ENCODE data around the gene MT2A.
"Not testable (repeated sequence)": the region's sequence is repeated elsewhere in the genome, so short reads cannot be mapped to it uniquely, and the experiment has no call there.

Gene MT2A

DNA sequence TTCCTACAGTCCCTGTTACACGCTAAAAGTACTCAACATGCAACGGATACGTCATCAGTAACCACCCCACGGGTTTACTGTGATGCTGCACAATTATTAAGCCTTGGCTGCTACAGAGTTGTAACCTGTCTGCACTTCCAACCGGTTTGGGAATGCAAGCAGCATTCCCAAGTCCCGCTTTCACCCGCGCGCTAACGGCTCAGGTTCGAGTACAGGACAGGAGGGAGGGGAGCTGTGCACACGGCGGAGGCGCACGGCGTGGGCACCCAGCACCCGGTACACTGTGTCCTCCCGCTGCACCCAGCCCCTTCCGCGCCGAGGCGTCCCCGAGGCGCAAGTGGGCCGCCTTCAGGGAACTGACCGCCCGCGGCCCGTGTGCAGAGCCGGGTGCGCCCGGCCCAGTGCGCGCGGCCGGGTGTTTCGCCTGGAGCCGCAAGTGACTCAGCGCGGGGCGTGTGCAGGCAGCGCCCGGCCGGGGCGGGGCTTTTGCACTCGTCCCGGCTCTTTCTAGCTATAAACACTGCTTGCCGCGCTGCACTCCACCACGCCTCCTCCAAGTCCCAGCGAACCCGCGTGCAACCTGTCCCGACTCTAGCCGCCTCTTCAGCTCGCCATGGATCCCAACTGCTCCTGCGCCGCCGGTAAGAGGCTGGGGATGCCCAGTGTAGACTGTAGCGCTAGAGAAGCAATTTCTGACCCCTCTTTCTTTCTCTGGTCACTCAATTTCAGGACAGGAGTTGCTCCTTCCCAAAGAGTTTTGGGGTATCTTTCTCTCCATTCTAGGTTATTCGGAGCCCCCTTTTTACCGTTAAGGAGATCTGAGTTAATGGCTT, at the start of gene MT2A:
MT2A (plus strand) TSS at position 542 of the 833 bp plus-strand sequence; CDS start at position 614, 72 bp downstream.
- peak; percentile 94 for DNase-seq

DNA sequence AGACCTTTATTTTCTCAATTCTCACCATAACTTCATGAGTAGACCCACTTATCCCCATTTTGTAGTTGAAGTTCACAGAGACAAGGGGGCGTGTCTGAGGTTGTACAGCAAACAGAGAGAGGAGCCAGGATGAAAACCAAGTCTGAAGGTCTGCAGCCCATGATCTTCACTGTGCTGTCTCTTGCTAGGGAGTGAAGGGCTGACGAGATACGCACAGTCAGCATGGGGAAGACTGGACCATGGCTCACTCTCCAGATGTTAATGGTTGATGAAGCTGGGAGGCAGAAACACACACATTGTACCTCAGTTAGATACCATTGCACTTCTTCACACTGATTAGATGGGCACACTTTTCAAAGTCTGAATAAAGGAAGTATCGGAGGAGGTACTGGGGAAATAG, 49.3 kb upstream of the MT2A start:
- no peak for DNase-seq

DNA sequence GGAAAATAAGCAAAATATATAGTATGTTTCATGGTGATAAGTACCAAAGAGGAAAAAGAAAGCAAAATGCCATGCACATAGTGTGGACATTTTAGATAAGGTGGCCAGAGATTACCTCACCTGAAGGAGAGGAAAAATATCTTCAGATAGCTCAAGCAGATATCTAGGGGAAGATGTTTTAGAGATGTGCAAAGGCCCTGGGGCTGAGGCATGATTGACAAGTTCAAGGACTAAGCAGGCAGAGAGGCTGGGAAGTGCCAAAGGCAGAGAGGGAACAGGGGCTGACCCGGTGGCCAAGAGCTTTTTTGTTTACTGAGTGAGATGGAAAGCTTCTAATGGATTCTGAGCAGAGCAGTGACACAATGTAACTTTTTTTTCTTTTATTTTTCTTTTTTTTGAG, 47.9 kb upstream of the MT2A start:
- no peak for DNase-seq

DNA sequence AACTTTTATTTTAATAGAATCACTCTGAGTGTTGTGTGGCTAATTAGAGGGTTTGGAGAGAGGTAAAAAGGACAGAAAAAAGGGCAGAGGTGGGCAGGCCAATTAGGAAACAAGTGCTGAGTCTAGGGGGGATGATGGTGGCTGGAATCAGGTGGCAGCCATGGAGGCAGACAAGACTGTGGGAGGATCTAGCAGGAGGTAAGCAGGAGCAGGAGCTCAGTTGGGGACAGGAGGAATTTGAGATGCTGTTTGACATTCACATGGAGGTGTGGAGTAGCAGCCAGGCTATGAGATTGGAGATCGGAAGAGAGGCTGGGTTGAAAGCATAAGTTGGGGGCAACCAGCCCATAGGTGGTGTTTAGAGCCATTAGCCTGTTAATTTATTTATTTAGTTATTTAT, 47.3 kb upstream of the MT2A start:
- no peak for DNase-seq

DNA sequence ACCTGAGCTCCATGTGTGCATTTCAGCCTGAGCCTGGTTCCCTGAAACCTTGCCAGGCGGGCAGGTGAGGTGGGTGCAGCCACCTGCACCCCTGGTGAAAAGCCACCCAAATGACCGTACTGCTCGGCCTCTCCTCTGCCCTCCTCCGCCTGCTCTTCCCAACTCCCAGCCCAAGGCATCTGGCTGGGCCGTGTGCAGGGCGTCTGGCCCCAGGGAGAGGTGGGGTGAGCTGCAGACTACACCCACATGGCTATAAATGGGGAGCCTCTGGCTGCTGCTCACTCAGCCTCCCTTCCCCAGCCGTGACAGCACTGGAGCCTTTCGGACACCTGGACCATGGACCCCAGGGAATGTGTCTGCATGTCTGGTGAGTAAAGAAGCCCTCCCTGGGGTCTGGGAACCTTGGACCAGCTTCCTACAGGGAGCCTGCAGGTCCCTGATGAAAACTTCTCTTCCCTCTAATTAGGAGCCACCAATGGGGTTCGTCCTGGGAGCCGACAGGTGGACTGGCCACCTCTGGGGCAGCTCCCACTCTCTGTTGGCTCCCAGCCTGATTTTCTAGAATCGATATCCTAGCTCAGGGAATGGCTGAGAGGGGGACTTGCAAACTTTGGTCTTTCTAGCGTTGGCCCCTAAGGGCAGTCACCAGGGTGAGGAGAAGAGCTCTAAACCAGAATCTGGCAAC, 43.4 kb upstream of the MT2A start, which contains the start of gene MT4:
MT4 (plus strand) TSS at position 281 of the 685 bp plus-strand sequence; CDS start at position 337, 56 bp downstream.
- no peak for DNase-seq

GRCh38 chr16:56569971-56570370, 38.4 kb upstream of the MT2A start:
- no peak for DNase-seq

- DNase-seq: no peak
Measured at GRCh38 chr16:56571525-56571924, 36.9 kb upstream of the MT2A start.

DNA sequence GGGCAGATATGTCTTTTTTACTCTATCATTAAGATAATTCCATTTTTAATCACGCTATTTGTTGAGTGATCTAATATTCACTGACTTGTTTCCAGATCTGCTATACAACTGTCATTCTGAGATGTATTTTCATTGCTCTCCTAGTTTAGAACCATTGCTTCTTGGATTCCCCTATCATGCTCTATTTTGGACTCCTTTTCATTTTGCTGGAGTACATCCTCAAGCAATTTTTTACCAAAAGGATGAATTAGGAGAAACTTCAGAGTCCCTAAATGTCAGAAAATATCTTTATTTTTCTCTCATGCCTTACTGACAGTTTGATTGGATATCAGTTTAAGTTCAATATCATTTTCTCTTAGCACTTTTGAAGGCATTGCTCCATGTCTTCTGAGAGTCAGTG, 33.8 kb upstream of the MT2A start:
- DNase-seq: no peak

DNA sequence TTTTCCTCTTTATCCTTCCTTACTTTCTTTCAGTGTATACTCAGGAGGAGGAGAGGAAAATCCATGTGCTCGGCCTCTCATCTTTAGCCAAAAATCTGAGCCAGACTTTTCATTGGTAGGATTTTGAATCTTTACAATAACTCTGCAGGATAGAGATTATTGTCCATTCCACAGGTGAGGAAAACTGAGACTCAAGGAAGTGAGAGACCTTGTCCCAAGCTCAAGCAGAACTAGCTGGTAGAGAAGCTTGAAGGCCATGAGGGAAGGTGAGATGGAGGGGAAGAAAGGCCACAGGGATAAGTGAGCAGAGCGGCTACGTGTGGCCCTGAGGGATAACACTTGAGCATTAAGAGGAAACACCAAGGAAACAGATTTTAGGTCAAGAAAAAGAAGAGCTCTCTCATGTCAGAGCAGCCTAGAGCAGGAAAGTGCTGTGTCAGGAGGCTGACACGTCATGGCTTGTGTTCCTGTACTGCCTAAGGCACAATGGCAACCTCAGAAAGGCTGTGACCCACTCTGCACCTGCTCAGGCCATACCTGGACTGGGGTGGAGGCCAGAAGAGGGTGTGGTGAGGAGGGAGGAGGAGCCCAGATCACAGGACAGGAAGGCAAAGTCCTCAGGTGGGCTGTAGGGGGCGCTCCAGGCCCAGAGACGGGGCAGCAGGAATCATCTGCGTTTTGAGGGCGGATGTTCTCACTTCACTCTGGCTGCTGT, 31.6 kb upstream of the MT2A start:
- peak; percentile 81 for DNase-seq

DNA sequence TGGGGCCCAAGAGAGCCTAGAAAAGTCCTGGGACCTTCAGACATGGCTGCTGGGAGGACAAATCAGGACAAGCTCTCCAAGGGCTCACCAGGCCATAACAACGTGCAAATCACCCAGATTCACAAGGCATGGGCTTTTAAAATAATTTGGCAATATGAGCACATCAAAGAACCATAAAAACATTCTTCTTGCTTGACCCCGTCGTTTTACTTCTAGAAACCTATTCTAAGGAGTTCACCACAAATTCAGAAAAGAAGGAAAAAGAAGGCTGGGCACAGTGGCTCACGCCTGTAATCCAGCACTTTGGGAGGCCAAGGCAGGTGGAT, 31.1 kb upstream of the MT2A start:
- no peak for DNase-seq

GRCh38 chr16:56580391-56581048, 27.9 kb upstream of the MT2A start:
- DNase-seq: no peak

GRCh38 chr16:56582911-56583310, 25.5 kb upstream of the MT2A start:
- DNase-seq: not testable (repeated sequence)

DNA sequence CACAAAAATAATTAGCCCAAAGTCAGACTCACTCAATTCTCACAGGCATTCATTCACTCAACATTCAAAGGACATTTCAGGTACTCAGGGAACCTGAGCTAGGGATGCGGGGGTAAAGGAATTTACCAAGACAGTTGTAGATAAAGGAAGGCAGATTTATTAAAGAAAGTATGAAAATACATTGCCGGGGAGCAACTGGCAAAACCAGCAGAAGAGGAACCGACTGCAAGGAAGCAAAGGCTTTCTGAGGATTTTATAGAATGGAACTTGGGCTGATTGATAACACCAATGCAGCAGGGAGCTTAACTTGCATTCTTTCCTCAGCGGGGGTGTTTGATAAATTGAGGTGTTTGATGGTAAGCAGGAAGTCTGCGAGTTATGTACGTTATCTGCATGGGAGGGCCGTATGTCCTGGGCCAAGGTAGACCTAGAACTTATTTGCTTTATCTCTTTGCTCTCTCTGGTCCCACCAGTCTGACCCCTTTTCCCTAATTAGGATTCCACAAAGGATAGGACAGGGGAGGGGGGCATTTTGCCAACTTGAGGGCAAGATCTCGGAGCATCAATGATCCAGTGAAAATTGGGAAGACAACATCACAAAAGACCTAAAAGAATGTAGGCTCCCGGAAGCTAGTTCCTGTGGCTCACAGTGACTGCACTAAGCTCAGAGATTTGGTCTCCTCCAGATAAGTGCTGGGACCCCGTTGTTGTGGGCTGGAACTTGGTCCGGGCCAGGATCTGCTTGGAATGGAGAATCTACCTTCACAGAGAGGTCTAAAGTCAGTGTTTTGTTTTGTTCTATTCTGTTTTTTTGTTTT, 24.8 kb upstream of the MT2A start:
- no peak for DNase-seq

DNA sequence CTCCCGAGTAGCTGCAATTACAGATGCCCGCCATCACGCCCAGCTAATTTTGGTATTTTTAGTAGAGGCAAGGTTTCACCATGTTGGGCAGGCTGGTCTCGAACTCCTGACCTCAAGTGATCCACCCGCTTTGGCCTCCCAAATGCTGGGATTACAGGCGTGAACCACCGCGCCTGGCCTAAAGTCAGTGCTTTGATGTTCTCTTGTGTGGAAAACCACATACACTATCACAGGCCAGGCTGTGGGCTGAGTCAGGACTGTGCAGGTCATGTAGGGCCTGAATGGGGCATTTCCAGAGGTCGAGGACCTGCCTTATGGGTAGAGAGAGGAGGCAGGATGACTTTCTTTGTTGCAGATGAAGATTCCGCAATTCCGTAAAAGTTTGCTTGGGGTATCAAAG, 24.1 kb upstream of the MT2A start:
- no peak for DNase-seq

GRCh38 chr16:56588781-56589140, 19.6 kb upstream of the MT2A start:
- DNase-seq: no peak

DNA sequence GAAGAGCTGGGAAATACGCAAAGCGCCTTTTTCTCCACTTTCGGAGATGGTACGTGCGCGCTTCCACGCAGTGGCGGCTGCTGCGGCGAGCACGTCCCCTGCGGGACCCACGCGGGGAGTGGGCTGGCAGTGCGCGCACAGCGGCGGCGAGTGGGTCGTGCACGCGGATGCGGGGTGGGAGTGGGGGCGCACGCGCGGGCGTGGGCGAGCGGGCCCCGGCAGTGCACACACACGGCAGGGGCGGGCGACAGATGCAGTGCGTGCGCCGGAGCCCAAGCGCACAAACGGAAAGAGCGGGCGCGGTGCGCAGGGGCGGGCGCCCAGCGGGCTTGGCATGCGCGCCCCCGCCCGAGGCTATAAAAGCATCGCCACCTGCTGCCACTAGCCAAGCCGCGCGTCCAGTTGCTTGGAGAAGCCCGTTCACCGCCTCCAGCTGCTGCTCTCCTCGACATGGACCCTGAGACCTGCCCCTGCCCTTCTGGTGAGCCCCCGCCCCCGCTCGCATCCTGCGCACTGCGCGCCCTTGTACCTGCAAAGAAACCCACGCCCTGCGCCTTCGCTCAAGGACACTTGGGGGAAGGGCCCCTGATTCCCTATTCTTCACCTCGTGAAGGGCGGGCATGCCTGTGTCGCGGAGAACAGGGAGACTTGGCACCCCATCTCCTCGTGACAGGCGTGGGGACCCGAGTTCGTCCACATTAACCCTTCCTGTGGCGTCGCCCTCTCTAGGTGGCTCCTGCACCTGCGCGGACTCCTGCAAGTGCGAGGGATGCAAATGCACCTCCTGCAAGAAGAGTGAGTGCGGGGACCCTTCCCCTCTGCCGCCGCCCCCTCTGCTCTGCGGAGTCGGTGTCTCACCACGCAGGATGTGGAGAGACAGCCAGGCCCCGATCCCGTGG, 19.0 kb upstream of the MT2A start, which contains the start of gene MT3:
MT3 (plus strand) TSS at position 388 of the 899 bp plus-strand sequence; CDS start at position 451, 63 bp downstream.
- DNase-seq: peak; percentile 50

- no peak for DNase-seq
Measured at GRCh38 chr16:56591377-56592060, 16.9 kb upstream of the MT2A start.

DNA sequence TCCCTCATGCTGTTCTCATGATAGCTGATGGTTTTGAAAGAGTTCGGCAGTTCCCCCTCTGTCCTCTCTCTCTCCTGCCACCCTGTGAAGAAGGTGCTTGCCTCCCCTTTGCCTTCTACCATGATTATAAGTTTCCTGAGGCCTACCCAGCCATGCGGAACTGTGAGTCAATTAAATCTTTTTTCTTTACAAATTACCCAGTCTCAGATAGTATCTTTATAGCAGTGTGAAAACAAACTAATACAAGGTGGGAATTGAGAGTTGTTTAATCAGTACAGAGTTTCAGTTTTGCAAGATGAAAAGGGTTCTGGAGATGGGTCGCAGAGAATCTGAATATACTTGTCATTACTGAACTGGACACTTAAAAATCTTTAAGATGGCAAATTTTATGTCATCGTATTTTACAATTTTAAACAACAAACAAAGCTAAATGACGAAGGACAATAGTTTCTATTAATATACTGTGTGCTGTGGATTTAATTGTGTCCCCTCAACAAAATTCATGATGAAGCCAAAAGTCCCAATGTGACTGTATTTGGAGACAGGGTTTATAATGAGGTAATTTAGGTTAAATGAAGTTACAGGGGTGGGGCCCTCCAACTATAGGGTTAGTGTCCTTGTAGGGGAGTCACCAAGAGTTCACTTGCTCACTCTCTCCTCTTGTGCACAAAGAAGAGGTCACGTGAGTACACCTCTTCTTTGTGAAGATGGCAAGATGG, 14.7 kb upstream of the MT2A start:
- DNase-seq: no peak

DNA sequence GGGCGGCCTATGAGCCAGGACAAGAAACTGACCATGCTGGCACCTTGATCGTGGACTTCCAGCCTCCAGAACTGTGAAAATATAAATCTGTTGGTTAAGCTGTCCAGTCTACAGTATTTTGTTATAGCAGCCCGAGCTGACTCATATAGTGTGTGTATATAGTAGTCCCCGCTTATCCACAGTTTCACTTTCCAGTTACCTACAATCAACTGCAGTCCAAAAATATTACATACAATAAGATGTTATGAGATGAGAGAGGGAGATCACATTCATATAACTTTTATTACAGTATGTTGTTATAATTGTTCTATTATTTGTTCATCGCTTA, 14.1 kb upstream of the MT2A start:
- no peak for DNase-seq

- no peak for DNase-seq
Measured at GRCh38 chr16:56600398-56600999, 7.9 kb upstream of the MT2A start.

All from DMS153 (cell line).